Immature natural killer cell (primary cell): ENCODE results near the gene MAT2A. TPM values are rescaled to one million over a fixed set of nuclear protein-coding genes. Genes with fewer than 3 reads are reported as not detected.

Source experiments
- DNase-seq, 3 donors: peaks; one replicate each; pipeline ENCODE4 v3.0.0; 2022; ENCODE audit warnings: mixed read lengths in 1 of 3
- H3K27ac Mint-ChIP-seq, 6 donors: one replicate each; pipeline ENCODE4 v1.8.0; 2020; ENCODE audit warnings: mixed read lengths in 6 of 6, mild to moderate bottlenecking in 5 of 6, inconsistent platforms in 4 of 6, moderate library complexity in 3 of 6
- H3K27me3 Mint-ChIP-seq, 3 donors: one replicate each; pipeline ENCODE4 v1.8.0; 2020 to 2021; ENCODE audit warnings: low read depth in 3 of 3, mild to moderate bottlenecking in 3 of 3, mixed read lengths in 3 of 3, moderate library complexity in 3 of 3, inconsistent platforms in 1 of 3
- H3K36me3 Mint-ChIP-seq, 3 donors: one replicate each; pipeline ENCODE4 v1.8.0; 2020; ENCODE audit warnings: mixed read lengths in 3 of 3, inconsistent platforms in 2 of 3, mild to moderate bottlenecking in 2 of 3
- H3K4me1 Mint-ChIP-seq, 2 donors: one replicate each; pipeline ENCODE4 v1.8.0; 2020; ENCODE audit warnings: inconsistent platforms in 2 of 2, mild to moderate bottlenecking in 2 of 2, mixed read lengths in 2 of 2, moderate library complexity in 1 of 2
- H3K4me3 Mint-ChIP-seq, 5 donors: one replicate each; pipeline ENCODE4 v1.8.0; 2020; ENCODE audit warnings: mild to moderate bottlenecking in 5 of 5, mixed read lengths in 5 of 5, inconsistent platforms in 3 of 5, moderate library complexity in 3 of 5
- H3K9me3 Mint-ChIP-seq, 6 donors: one replicate each; pipeline ENCODE4 v1.8.0; 2020; ENCODE audit warnings: mild to moderate bottlenecking in 6 of 6, mixed read lengths in 6 of 6, inconsistent platforms in 4 of 6, moderate library complexity in 3 of 6
- polyA plus RNA-seq, 3 donors: library from polyadenylated mRNA; unstranded; fragments of 300-500 nt; fragmentation: Illumina TruSeq; gene quantifications; one replicate each; pipeline ENCODE4 v1.2.3, GENCODE V29; 2021

Gene MAT2A
- polyA plus RNA-seq, result 100 to 1,000 TPM in 1 of 3 donors, 10 to 100 TPM in 2; 46.5 to 115 (median 63.9) TPM

DNA sequence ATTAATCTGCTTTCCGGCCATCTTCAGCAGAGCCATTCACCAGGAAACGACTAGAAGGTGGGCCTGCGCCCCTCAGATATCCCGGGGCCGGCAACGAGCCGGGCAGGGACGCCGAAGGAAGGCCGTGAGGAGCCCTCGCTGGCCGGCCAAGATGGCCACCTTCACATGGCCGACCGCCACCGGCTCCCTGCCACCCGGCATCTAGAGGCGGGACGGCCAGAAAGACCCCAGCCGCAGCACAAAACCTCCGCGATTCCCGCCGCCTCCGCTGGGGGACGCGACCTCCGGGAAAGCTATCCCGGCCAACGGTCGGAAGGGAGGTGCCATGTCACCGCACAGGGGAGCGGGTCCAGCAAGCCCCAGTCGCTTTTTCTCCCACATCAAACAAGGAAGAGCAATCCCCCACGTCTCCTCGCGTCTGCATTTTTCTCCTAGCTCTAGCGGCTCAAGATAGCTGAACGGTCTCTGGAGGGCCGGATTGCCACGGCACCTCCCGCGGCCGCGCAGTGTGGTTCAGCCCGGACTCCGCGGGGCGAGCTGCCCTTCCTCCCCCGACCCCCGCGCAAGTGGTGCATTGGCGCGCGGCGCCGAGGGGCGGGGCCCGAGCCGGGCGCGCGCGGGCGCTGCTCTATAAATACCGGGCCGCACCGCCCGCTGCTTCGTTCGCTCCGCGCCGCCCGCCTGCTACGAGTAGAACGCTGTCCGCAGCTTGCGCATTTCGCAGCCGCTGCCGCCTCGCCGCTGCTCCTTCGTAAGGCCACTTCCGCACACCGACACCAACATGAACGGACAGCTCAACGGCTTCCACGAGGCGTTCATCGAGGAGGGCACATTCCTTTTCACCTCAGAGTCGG, at the start of gene MAT2A:
Gene MAT2A, plus strand, starts transcription at position 662 of the 854 bp plus-strand sequence. Its CDS starts 120 bp downstream, at position 782.
- peaks cover 11 to 22% (median 12%) of the 10 kb centered on the region in 3 donors for H3K27me3 Mint-ChIP-seq
- no peaks in the 10 kb centered on the region for H3K9me3 Mint-ChIP-seq
- H3K4me1 Mint-ChIP-seq, result peaks cover 35 to 48% of the 10 kb centered on the region in 2 donors
- peak within 1 kb of the TSS; percentile 95 to 97 (median 96) for H3K4me3 Mint-ChIP-seq
- peak; percentile 91 to 93 (median 92) for DNase-seq
- H3K27ac Mint-ChIP-seq, result peak within 1 kb of the TSS; percentile 89 to 96 (median 95)
- peaks cover 14 to 17% (median 15%) of the 10 kb centered on the region in 3 donors for H3K36me3 Mint-ChIP-seq

DNA sequence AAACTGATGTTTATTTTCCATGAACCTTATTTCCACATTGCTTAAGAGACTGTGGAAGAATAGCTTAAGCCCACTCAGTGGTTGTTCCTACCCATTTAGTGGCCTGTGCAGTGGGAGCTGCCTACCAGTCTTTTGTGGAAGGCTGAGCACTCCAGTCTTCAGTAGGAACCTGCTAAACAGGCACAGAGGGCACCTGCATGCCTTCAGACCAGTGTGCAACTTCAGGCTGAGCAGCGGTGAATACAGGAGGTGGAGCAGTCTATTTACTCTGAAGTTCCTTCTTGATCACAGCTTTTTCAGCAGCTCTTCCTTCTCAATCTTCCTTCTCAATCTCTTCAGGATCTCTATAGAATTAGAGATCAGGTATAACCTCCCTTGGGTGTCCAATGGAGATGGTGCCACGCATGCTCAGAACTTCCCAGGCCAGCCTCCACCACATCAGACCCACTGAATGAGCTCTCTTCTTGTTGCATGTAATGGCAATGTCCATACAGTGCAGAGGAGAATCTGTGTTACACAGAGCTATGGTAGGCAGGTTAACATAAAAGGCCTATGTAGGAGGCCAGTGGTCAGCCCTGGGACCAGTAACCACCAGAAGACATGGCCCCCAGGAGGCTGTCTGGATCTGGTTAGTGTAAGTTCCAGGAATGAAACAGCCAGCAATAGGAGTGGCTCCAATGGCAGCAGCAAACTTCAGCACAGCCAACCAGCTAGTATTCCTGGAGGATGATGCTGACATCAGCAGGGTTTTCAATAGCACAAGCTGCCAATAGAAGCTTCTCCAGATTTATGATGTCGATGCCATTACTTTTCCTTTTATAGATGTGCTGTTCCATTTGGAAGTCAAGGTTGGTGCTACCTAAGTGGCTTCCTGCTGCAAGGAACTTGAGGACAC, 47.9 kb upstream of the MAT2A start:
- peaks cover 0 to 10% (median 5%) of the 10 kb centered on the region in 6 donors for H3K9me3 Mint-ChIP-seq
- peaks cover 0 to 3% (median 0%) of the 10 kb centered on the region in 3 donors for H3K36me3 Mint-ChIP-seq
- H3K4me1 Mint-ChIP-seq, result no peaks in the 10 kb centered on the region
- H3K4me3 Mint-ChIP-seq, result no peak overlapping the region
- H3K27ac Mint-ChIP-seq, result no peak overlapping the region
- DNase-seq, result no peak
- H3K27me3 Mint-ChIP-seq, result peaks cover 0 to 2% (median 1%) of the 10 kb centered on the region in 3 donors

DNA sequence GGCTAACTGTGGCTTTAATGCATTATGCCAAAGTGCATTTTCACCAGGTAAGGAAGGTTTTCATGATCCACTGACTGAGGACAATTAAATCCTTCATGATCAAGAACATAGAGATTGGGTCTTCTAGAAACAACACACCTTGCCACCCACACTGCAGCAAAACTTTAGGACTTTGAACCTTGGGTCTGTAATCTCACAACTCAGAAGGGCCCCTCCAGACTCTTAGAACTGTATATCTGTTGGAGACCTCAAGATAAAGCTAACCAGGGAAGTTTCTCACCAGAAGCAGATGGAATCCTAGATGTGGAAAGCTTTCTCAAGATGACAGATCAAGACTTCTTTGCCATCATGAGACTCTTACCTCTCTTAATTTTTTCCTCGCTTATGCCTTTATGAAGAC, 42.5 kb upstream of the MAT2A start:
- H3K27ac Mint-ChIP-seq, result no peak overlapping the region
- no peaks in the 10 kb centered on the region for H3K36me3 Mint-ChIP-seq
- H3K4me3 Mint-ChIP-seq, result no peak overlapping the region
- no peaks in the 10 kb centered on the region for H3K9me3 Mint-ChIP-seq
- DNase-seq, result no peak
- H3K4me1 Mint-ChIP-seq, result no peaks in the 10 kb centered on the region
- peaks cover 1 to 3% (median 2%) of the 10 kb centered on the region in 3 donors for H3K27me3 Mint-ChIP-seq

DNA sequence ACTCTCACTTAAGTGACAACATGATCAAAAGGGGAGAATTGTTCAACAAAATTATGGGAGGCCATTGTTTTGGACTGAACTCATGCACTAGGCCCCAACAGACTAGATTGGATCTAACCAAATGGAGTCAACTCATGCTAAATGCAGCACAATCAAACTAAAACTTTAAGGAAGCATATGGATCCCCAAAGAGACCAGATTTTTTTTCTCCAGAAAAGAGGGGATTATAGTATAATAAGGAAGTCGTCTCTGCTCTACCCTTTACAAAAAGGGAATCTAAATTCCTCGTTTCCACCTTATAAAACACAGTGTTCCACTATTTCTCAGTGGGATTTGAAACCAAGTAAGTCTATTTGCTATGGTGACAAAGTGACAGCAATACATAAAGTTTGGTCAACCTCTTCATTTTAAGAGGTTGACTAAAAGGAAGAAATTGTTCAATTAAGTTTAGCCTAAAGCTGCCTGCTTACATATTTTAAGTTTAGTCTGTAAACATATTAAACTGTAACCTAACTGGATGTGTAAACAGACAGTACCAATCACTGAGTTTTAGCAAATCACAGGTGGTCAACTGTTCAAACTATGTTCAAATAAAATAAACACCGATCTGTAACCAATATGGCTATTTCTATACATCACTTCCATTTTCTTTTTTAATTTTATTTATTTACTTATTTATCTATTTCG, 40.9 kb upstream of the MAT2A start:
- Mint-ChIP-seq H3K9me3 (no peaks in the 10 kb centered on the region), H3K36me3 (no peaks in the 10 kb centered on the region), H3K4me3 (no peak overlapping the region), H3K27me3 (peaks cover 1 to 4% (median 3%) of the 10 kb centered on the region in 3 donors), H3K4me1 (no peaks in the 10 kb centered on the region), H3K27ac (no peak overlapping the region)
- no peak for DNase-seq

DNA sequence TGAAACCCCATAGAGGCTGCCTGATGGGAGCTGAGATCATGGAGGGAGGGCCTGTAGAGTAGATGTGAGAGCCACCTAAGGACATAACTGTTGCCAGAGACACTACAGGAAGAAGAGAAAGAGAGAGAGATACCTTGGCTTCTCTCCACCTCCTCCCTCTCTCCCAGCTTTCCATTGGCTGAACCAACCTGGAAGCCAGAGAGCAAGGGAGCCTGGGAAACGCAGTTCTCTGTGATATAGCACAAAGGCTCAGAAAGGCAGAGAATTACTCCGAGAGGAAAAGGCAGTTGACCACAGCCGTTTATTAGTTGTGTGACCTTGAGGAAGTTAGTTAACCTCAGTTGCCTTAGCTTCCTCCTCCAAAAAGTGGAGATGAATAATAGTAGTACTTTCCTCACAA, 37.7 kb upstream of the MAT2A start:
- H3K9me3 Mint-ChIP-seq, result no peaks in the 10 kb centered on the region
- no peak for DNase-seq
- H3K36me3 Mint-ChIP-seq, result no peaks in the 10 kb centered on the region
- no peak overlapping the region for H3K27ac Mint-ChIP-seq
- H3K4me3 Mint-ChIP-seq, result no peak overlapping the region
- no peaks in the 10 kb centered on the region for H3K4me1 Mint-ChIP-seq
- peaks cover 0 to 3% (median 2%) of the 10 kb centered on the region in 3 donors for H3K27me3 Mint-ChIP-seq

DNA sequence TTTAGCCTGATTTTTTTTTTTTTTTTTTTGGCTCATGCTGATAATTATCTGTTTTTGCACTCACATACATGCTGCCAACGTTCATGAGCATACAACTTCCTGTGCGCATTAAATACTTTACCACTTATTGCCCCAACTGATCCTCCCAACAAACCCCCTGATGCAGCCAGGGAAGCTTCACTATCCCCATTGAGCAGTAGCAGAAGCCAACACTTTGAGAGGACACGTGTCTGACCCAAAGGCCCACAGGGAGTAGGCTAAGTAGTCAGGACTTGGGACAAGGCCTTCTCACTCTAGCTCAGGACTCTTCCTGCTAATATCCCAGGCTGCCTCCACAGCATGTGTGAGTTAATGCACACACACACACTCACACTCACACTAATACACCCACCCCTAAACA, 36.2 kb upstream of the MAT2A start:
- Mint-ChIP-seq H3K36me3 (no peaks in the 10 kb centered on the region), H3K9me3 (no peaks in the 10 kb centered on the region), H3K27ac (no peak overlapping the region), H3K4me3 (no peak overlapping the region), H3K4me1 (no peaks in the 10 kb centered on the region), H3K27me3 (peaks cover 0 to 3% (median 2%) of the 10 kb centered on the region in 3 donors)
- DNase-seq, result no peak

DNA sequence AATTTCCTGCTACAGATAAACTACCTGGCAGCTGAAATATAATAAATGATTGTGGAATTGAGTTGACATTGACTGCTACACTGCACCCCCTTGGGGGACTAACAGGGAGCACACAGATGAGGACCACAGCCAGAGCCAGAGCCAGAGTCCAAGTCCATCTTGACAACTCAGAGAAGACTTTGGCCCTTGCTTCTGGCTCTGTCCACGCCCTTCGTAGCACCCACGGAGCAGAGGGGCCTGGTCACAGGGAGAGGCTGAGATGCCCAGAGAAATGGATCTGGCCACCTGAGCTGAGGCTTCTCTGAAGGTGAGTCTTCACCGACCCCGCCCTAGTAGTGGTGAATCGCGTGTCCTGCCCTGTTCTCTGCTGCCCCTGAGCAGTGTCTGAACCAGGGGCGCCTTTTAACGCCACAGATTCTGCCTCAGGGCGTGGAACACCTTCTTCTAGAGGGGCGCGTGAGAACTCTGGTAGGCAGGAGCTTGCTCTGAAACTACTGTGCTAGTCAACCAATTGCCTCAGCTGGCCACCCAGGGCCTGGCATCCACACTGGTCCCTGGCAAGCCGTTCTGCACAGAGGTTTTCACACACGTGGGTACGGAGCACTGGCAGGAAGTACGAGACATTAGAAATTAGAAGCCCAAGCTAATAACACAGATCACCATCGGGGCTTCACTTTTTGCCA, 35.7 kb upstream of the MAT2A start:
- no peaks in the 10 kb centered on the region for H3K36me3 Mint-ChIP-seq
- H3K9me3 Mint-ChIP-seq, result no peaks in the 10 kb centered on the region
- DNase-seq, result no peak
- H3K4me1 Mint-ChIP-seq, result no peaks in the 10 kb centered on the region
- H3K27me3 Mint-ChIP-seq, result peaks cover 0 to 3% (median 2%) of the 10 kb centered on the region in 3 donors
- H3K27ac Mint-ChIP-seq, result no peak overlapping the region
- no peak overlapping the region for H3K4me3 Mint-ChIP-seq

DNA sequence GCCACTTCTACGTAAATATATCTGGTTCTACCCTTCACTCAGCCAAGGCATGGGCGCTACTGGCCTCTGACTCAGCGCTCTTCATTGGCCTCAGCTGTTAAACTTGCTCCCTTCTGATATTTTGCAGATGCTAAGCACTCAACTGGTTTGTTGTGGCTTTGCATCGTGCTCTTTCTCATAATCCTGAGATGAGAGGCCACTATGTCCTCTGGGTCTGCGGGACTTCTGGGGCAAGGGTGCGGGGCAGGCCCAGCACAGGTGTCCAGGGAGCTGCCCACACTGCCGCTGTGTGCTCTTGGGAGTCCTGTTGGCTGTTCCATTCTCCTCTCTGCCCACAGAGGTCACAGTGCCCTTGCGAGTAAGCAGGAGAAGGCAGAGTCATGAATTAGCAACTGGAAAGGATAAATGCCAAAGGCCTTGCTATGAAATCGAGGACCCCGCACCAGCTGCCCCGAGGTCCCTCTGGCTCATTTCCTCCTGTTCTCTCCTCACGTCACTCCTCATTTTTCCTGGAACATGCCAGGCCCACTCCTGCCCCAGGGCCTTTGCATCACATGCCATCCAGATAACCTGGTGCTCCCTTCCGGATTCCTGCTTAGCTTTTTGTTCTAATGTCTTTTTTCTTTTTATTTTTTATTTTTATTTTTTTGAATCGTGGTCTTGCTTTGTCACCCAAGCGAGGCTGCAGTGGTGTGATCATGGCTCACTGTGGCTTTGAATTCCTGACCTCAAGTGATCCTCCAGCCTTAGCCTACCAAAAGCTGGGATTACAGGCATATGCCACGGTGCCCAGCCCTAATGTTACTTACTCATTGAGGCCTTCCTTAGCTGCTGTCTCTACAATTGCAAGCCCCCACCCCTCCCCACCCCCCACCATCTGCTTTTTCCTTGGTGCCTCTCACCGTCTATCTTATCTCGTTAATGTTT, 34.9 kb upstream of the MAT2A start:
- no peak overlapping the region for H3K4me3 Mint-ChIP-seq

DNA sequence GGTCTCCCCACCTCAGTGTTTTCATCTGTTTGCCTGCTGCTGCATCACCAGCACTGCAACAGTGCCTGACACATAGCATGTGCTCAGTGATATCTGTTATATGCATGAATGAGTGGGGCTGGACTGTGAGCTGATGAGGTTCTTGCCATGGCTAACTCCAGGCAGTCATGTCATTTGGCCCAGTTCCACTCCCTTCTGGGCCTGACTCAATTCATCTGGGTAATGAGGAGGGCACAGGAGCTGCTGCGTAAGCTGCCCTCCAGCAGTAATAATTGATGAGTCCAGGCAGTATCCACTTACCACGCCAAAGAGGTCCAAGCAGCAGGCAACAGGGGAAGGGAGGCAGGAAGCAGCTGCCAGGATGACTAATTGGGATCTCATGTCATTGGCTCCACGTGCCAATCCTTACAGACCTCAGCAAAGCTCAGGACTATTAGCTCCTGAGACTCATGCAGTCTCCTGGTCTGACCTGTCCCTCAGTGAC, 34.1 kb upstream of the MAT2A start:
- Mint-ChIP-seq H3K36me3 (no peaks in the 10 kb centered on the region), H3K4me1 (no peaks in the 10 kb centered on the region), H3K27ac (no peak overlapping the region), H3K4me3 (no peak overlapping the region), H3K27me3 (peaks cover 0 to 2% (median under 1%) of the 10 kb centered on the region in 3 donors), H3K9me3 (no peaks in the 10 kb centered on the region)
- DNase-seq, result no peak

More for the DNA sequence above, 34.9 kb upstream of the MAT2A start:
- Mint-ChIP-seq H3K27me3 (peaks cover 0 to 2% (median 2%) of the 10 kb centered on the region in 3 donors), H3K4me1 (no peaks in the 10 kb centered on the region), H3K9me3 (no peaks in the 10 kb centered on the region), H3K36me3 (no peaks in the 10 kb centered on the region), H3K27ac (no peak overlapping the region)
- DNase-seq, result no peak

DNA sequence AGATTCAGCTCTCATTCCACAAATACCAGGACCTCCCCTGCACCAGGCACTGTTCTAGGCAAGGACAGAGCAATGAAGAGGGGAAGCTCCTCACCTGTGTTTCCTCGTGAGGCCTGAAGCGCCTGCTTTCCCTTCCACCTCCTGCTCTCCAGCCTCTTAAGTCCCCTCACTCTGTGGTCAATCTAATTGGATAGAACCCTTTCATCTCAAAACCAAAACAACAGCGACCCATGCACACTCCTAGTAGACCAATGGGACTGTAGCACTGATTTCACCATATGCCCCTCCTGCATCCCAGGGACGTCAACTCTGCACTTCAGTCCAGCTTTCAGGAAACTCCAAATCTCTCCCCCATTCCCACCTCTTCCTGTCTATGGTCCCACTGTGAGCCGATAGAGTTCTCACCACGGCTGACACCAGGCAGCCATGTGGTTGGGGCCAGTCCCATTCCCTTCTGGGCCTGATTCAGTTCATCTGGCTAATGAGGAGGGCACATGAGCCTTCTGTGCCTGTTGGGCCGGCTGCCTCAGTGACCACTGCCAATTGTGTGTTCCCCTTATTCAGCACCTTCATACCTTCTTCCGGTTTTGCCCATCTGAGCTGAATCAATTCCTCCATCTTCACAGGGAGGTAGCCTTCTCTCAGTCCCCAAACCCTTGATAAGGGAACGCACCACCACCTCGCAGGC, 33.3 kb upstream of the MAT2A start:
- Mint-ChIP-seq H3K36me3 (no peaks in the 10 kb centered on the region), H3K4me3 (no peak overlapping the region), H3K9me3 (no peaks in the 10 kb centered on the region), H3K4me1 (no peaks in the 10 kb centered on the region), H3K27me3 (peaks cover 0 to 2% (median 1%) of the 10 kb centered on the region in 3 donors), H3K27ac (no peak overlapping the region)
- DNase-seq, result no peak

DNA sequence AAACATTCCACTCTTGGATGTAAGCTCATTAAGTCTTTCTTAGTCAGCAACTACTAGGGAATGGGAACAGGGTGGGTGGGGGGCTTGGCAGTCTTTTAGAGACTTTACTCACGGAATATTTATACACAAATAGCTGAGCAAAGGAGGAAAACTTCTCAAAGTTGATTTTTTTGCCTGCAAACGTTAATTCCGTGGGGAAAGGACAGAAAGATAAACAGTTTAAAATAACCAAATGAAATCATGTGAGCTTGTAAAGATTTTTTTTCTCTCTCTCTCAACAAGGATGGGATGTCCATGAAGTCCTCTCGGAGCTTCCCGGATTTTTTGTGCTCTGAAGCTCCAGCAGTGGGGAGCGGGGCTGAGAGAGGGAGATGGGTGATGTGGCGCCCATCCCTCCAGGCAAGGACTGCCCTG, 32.2 kb upstream of the MAT2A start:
- Mint-ChIP-seq H3K27me3 (peaks cover 0 to 2% (median 1%) of the 10 kb centered on the region in 3 donors), H3K9me3 (no peaks in the 10 kb centered on the region), H3K4me3 (no peak overlapping the region), H3K4me1 (no peaks in the 10 kb centered on the region), H3K36me3 (no peaks in the 10 kb centered on the region), H3K27ac (no peak overlapping the region)
- no peak for DNase-seq
